DOHH2 (cell line): ENCODE measurements around the gene GPR3.

Experiments
- H3F3A ChIP-seq: fragments of 200-600 bp; sonication (generic), shearing (Covaris generic); 2 replicates; pipeline ENCODE4 v1.6.0; 2016; ENCODE audit warnings: antibody characterized with exemption, mild to moderate bottlenecking; ENCODE audit not compliant: control insufficient read depth, insufficient read depth
- H3K27ac ChIP-seq: fragments of 200-600 bp; sonication (generic); 2 replicates; pipeline ENCODE4 v1.5.1; 2014; ENCODE audit warnings: low read depth, mild to moderate bottlenecking, low read length, moderate library complexity
- H3K27me3 ChIP-seq: fragments of 200-600 bp; sonication (generic); 2 replicates; pipeline ENCODE4 v1.6.1; 2014; ENCODE audit warnings: mild to moderate bottlenecking, low read length, mixed read lengths; ENCODE audit not compliant: control insufficient read depth
- H3K36me3 ChIP-seq: fragments of 200-600 bp; sonication (generic); 2 replicates; pipeline ENCODE4 v1.6.1; 2014; ENCODE audit warnings: mild to moderate bottlenecking, low read length, moderate library complexity, mixed read lengths; ENCODE audit not compliant: control insufficient read depth
- H3K4me1 ChIP-seq: fragments of 200-600 bp; sonication (generic); 2 replicates; pipeline ENCODE4 v1.6.1; 2014; ENCODE audit warnings: mild to moderate bottlenecking, low read length, mixed read lengths; ENCODE audit not compliant: control insufficient read depth
- H3K4me2 ChIP-seq: fragments of 200-600 bp; sonication (generic); 2 replicates; pipeline ENCODE4 v1.6.0; 2014; ENCODE audit warnings: mild to moderate bottlenecking, low read length, moderate library complexity
- H3K4me3 ChIP-seq: fragments of 200-600 bp; sonication (generic); 2 replicates; pipeline ENCODE4 v1.5.1; 2014; ENCODE audit warnings: mild to moderate bottlenecking, low read length, mixed read lengths
- H3K79me2 ChIP-seq: fragments of 200-600 bp; sonication (generic); 2 replicates; pipeline ENCODE4 v1.6.1; 2014; ENCODE audit warnings: mild to moderate bottlenecking, low read length, mixed read lengths; ENCODE audit not compliant: control insufficient read depth
- H3K9me2 ChIP-seq: fragments of 200-600 bp; sonication (generic); replicated peaks from 2 replicates; pipeline ENCODE4 v1.6.1; 2014; ENCODE audit warnings: mild to moderate bottlenecking, low read length, mixed read lengths; ENCODE audit not compliant: control insufficient read depth
- H3K9me3 ChIP-seq: fragments of 200-600 bp; sonication (generic); 2 replicates; pipeline ENCODE4 v1.6.1; 2014; ENCODE audit warnings: antibody characterized with exemption, low read length, mixed read lengths; ENCODE audit not compliant: control insufficient read depth, insufficient read depth
- H4K20me1 ChIP-seq: fragments of 200-600 bp; sonication (generic); 2 replicates; pipeline ENCODE4 v1.6.0; 2014; ENCODE audit warnings: low read depth, mild to moderate bottlenecking, antibody characterized with exemption, low read length, moderate library complexity; ENCODE audit not compliant: control insufficient read depth, insufficient read depth
- CTCF ChIP-seq: fragments of 200-600 bp; sonication (generic); IDR thresholded peaks from one replicate; pipeline ENCODE4 v1.5.1; 2014; ENCODE audit warnings: antibody characterized with exemption, mild to moderate bottlenecking, low read depth, low read length; ENCODE audit not compliant: poor library complexity, severe bottlenecking
- EZH2phosphoT487 ChIP-seq: fragments of 200-600 bp; sonication (generic); IDR thresholded peaks from 2 replicates; pipeline ENCODE4 v1.6.1; 2017; ENCODE audit warnings: borderline replicate concordance, mild to moderate bottlenecking, antibody characterized with exemption, low read length, moderate library complexity, mixed read lengths

GPR3 gene

GRCh38 chr1:27367160-27367650 lies 25.2 kb upstream of the GPR3 start:
- H3K36me3 ChIP-seq, result no peaks in the 10 kb centered on the region
- H3K79me2 ChIP-seq, result no peaks in the 10 kb centered on the region
- no peak for TF ChIP-seq EZH2phosphoT487
- TF ChIP-seq CTCF, result no peak
- peaks cover 39% of the 10 kb centered on the region for H3K4me1 ChIP-seq
- peaks cover 13% of the 10 kb centered on the region for H3K27me3 ChIP-seq
- no peaks in the 10 kb centered on the region for H4K20me1 ChIP-seq
- H3K9me3 ChIP-seq, result no peaks in the 10 kb centered on the region
- H3K27ac ChIP-seq, result no peak overlapping the region
- peak overlapping the region; percentile 83 for H3K4me3 ChIP-seq
- H3K4me2 ChIP-seq, result peak overlapping the region; percentile 99
- H3K9me2 ChIP-seq, result no peaks in the 10 kb centered on the region
- H3F3A ChIP-seq, result peaks cover 3% of the 10 kb centered on the region; the same call in 1 of the 2 replicates

- Histone ChIP-seq H3K9me2 (no peaks in the 10 kb centered on the region), H3K9me3 (no peaks in the 10 kb centered on the region), H3K79me2 (no peaks in the 10 kb centered on the region), H3K4me2 (peak overlapping the region; percentile 12), H3F3A (peaks cover 3% of the 10 kb centered on the region; the same call in 1 of the 2 replicates), H3K27me3 (peaks cover 13% of the 10 kb centered on the region), H3K27ac (no peak overlapping the region), H3K4me1 (peaks cover 39% of the 10 kb centered on the region), H3K4me3 (no peak overlapping the region), H3K36me3 (no peaks in the 10 kb centered on the region), H4K20me1 (no peaks in the 10 kb centered on the region)
- no peak for TF ChIP-seq EZH2phosphoT487
- TF ChIP-seq CTCF, result no peak
Observed at GRCh38 chr1:27368869-27369582, 23.4 kb upstream of the GPR3 start.

- peaks cover 5% of the 10 kb centered on the region for H3K27me3 ChIP-seq
- H3K79me2 ChIP-seq, result no peaks in the 10 kb centered on the region
- H3K4me1 ChIP-seq, result peaks cover 14% of the 10 kb centered on the region
- H3K9me3 ChIP-seq, result no peaks in the 10 kb centered on the region
- no peak overlapping the region for H3K4me3 ChIP-seq
- no peaks in the 10 kb centered on the region for H3K9me2 ChIP-seq
- H3F3A ChIP-seq, result peaks cover 3% of the 10 kb centered on the region; the same call in 1 of the 2 replicates
- H3K4me2 ChIP-seq, result no peak overlapping the region
- no peaks in the 10 kb centered on the region for H3K36me3 ChIP-seq
- TF ChIP-seq CTCF (no peak), EZH2phosphoT487 (no peak)
- H4K20me1 ChIP-seq, result no peaks in the 10 kb centered on the region
- no peak overlapping the region for H3K27ac ChIP-seq
Observed at GRCh38 chr1:27372022-27372807, 20.2 kb upstream of the GPR3 start.
